Astrocyte of the spinal cord (primary cell): ENCODE data around the gene ATXN7.

Experiments
- DNase-seq: peaks from one replicate; pipeline ENCODE4 v3.0.0; 2011; ENCODE audit warnings: low read depth, low spot score
- H3K4me3 ChIP-seq: 2 replicates; pipeline ENCODE4 v1.5.1; 2011; ENCODE audit warnings: low read depth, mild to moderate bottlenecking, low read length, moderate library complexity
- in situ Hi-C: cut with HindIII; loops from 2 replicates; pipeline ENCODE4 v1.10.0; 2017; ENCODE audit warnings: low sequenced_read_pairs
- TF ChIP-seq, protein P1 (sequence below): IDR thresholded peaks from 2 replicates; pipeline ENCODE4 v1.5.1; 2012; ENCODE audit warnings: low read depth, mild to moderate bottlenecking, low read length, inconsistent platforms

ATXN7 gene

DNA sequence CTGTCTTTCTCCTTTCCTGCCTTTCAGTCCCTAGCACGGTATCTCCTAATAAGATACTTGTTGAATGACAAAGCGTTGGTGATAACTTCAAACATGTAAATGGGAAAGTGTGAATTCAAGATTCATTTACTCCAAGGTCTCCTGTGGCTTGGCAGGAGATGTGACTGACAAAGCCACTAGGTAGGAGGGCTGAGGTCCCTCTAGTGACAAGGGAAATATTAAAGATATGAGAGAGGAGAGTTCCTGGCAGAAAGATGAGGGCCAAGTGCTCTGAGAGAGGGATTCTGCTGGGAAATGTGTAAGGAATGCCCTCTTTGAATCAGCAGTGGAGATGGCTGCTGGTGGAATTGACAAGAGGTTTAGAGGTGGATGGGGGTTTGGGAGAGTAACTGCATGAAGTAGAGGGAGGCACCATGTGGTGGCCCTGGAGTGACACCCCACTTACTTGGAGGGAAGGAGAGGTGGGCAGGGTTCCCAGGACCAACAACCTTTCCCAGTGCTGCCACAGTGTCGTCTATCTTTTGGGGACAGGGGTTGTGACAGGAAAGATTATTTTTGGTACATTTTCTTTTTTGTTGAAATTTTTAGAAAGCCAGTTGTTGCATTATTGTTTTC lies 91.5 kb downstream of the ATXN7 start:
- TF ChIP-seq, protein P1, sequence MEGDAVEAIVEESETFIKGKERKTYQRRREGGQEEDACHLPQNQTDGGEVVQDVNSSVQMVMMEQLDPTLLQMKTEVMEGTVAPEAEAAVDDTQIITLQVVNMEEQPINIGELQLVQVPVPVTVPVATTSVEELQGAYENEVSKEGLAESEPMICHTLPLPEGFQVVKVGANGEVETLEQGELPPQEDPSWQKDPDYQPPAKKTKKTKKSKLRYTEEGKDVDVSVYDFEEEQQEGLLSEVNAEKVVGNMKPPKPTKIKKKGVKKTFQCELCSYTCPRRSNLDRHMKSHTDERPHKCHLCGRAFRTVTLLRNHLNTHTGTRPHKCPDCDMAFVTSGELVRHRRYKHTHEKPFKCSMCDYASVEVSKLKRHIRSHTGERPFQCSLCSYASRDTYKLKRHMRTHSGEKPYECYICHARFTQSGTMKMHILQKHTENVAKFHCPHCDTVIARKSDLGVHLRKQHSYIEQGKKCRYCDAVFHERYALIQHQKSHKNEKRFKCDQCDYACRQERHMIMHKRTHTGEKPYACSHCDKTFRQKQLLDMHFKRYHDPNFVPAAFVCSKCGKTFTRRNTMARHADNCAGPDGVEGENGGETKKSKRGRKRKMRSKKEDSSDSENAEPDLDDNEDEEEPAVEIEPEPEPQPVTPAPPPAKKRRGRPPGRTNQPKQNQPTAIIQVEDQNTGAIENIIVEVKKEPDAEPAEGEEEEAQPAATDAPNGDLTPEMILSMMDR = no peak
- no peak overlapping the region for H3K4me3 ChIP-seq
- in situ Hi-C loops = no loop called here
- no peak for DNase-seq

DNA sequence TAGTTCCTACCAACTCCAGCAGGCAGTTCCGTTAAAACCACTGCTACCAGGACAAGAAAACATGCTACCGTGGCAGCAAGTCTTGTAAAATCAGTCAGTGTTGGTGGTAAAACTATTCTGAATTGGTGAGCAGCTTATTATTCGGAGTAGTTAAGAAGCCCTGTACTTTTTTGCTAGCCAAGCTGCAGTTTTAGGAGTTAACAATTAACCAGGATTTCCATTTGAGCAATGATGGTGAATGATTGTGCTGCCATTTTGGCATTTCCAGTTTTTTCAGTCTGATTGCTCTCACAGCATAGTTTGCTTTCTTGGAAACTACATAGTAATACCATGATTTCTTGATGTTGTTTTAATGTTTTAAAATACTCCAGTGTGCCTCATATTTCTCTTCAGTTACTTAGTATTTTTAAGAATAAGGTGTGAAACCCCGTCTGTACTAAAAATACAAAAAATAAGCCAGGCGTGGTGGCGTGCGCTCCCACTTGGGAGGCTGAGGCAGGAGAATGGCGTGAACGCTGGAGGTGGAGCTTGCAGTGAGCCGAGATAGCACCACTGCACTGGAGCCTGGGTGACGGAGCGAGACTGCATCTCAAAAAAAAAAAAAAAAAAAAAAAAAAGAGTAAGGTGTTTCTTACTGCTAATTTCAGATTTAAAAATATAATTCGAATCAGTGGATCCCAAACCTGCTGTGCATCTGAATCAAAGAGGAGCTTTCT lies 92.3 kb downstream of the ATXN7 start:
- DNase-seq = no peak
- TF ChIP-seq, protein P1 = no peak
- in situ Hi-C loops = no loop called here
- no peak overlapping the region for H3K4me3 ChIP-seq

DNA sequence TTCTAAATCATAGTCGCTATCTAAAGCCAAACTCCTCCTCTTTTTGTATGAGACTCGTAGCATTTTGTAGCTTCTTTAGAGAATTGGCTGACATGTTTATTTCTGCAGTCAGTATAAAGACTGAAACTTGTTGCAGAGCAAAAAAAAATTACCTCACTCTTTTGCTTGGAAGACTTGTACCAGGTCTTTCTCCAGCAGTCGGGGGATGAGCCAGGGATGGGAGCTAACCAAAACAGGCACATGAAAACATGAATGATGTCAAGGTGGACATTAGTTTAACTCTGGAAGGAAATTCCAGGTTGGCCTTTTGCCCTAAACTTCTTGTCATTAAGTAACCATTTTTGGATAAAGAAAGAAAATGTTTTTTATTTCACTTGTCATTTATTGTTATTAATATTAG lies 95.5 kb downstream of the ATXN7 start:
- in situ Hi-C loops = no loop called here
- no peak overlapping the region for H3K4me3 ChIP-seq
- TF ChIP-seq, protein P1 = no peak
- DNase-seq = no peak

DNA sequence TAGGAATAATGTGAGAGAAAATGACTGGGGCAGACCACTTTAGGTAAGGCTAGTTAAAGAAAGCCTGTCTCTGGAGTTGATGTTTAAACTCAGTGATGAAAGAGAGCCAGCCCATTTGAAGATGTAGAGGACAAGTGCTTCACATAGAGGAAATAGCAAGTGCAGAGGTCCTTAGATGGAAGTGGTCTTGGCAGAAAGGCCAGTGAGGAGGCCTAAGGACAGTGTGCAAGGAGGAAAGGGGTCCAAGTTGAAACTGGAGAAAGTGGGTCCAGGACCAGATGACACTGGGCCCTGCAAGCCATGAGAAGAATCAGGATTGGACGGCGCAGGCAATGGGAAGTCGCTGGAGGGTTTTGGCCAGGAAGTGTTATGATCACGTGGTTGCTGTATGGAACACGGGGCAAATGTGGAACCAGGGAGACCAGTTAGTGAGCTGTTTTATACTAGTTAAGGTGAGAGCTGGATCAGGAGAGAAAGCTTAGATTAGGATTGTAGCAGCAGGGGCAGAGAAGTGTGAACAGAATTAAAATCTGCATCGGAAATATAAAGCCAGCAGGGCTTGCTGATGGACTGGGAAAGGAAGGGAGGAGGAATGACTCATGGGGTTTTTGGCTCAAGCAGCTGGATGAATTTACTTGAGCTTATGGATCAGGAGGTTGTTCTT lies 96.5 kb downstream of the ATXN7 start:
- in situ Hi-C loops = no loop called here
- TF ChIP-seq, protein P1 = no peak
- peak; percentile 74 for DNase-seq
- H3K4me3 ChIP-seq = no peak overlapping the region

DNA sequence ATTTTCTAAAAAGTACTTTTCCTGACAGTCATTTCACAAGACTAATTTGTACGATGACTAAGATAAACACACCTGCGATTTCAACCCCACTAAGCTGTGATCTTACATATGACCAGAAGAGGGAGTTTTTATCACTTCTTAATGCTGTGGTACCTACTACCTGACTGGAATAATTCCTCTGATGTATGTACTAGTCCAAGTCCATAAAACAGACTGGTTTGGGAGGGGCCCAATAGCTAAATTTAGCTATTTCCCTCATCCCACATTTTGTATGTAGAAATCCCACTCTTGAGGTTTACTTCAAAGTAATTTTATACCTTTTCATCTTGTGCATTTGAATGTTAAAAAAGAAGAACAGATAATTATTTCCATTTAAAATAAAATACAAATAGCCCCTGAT lies 98.2 kb downstream of the ATXN7 start:
- in situ Hi-C loops = no loop called here
- TF ChIP-seq, protein P1 = peak; percentile 67
- H3K4me3 ChIP-seq = no peak overlapping the region
- peak; percentile 56 for DNase-seq

DNA sequence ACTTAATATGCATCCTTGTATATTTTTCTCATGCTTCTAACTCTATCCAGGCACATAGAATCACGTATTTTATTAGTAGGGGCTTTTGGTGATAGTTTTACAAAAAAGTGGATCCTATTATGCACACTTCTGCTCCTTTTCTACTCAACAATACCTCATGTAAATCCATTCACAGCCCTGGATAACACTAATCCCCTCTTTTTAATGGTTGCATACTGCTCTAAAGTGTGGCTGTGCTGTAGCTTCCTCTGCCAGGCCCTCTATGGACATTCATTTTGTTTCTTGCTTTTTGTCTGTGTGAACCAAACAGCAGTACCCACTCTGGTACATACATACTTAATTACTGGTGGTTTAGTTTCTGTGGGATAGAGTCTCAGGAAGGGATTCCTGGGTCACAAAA lies 99.8 kb downstream of the ATXN7 start:
- DNase-seq = no peak
- TF ChIP-seq, protein P1 = no peak
- in situ Hi-C loops = no loop called here
- no peak overlapping the region for H3K4me3 ChIP-seq
